Bronchial epithelial cell (primary cell): ENCODE measurements around the gene PRKRA. TPM values are rescaled to one million over a fixed set of nuclear protein-coding genes. Genes with fewer than 3 reads are reported as not detected.

ENCODE experiments used
- DNase-seq: peaks from one replicate; pipeline ENCODE4 v3.0.0-alpha.2; 2010; ENCODE audit warnings: low read depth
- FAIRE-seq: peaks from 2 replicates; lab custom pipeline; 2011; peaks lifted over from hg19 to GRCh38; lab: Jason Lieb, UNC
- H3K27me3 ChIP-seq: 2 replicates; pipeline ENCODE4 v1.5.1; 2011; ENCODE audit warnings: low read length; ENCODE audit not compliant: control insufficient read depth, insufficient read depth
- H3K36me3 ChIP-seq: 2 replicates; pipeline ENCODE4 v1.5.1; 2011; ENCODE audit warnings: low read length; ENCODE audit not compliant: control insufficient read depth, insufficient read depth
- H3K4me3 ChIP-seq: 2 replicates; pipeline ENCODE4 v1.5.1; 2011; ENCODE audit warnings: mild to moderate bottlenecking, low read depth, low read length, control low read depth
- CTCF ChIP-seq: IDR thresholded peaks from 2 replicates; pipeline ENCODE4 v1.5.1; 2011; ENCODE audit warnings: mild to moderate bottlenecking, moderate library complexity, low read length, control low read depth, inconsistent platforms; ENCODE audit not compliant: insufficient read depth, severe bottlenecking
- total RNA-seq: library from RNA; depleted of rRNA; stranded (reverse); fragments of >200 nt; gene quantifications from 2 replicates; pipeline ENCODE4 v1.2.1, GENCODE V29; 2014

Gene PRKRA
- total RNA-seq, 1 donor from 2014 or later = 45.5 TPM

DNA sequence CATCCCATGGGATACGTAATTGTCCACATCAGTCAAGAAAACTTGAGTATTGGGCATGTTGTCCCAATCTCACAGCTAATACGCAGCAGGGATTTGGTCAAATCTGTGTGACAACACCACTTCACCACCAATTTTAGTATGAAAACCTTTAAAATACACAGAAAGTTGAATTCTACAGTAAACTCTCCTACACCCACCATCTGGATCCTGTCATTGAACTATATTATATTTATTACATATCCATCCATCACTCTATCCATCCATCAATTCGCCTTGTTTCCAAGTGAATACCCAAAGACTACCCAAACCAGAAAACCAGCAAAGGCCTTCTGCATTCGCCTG lies 28.3 kb upstream of the PRKRA start:
- FAIRE-seq (no peak), DNase-seq (no peak)
- Histone ChIP-seq H3K36me3 (no peaks in the 10 kb centered on the region), H3K27me3 (no peaks in the 10 kb centered on the region), H3K4me3 (peak overlapping the region; percentile 70)
- TF ChIP-seq CTCF = no peak

DNA sequence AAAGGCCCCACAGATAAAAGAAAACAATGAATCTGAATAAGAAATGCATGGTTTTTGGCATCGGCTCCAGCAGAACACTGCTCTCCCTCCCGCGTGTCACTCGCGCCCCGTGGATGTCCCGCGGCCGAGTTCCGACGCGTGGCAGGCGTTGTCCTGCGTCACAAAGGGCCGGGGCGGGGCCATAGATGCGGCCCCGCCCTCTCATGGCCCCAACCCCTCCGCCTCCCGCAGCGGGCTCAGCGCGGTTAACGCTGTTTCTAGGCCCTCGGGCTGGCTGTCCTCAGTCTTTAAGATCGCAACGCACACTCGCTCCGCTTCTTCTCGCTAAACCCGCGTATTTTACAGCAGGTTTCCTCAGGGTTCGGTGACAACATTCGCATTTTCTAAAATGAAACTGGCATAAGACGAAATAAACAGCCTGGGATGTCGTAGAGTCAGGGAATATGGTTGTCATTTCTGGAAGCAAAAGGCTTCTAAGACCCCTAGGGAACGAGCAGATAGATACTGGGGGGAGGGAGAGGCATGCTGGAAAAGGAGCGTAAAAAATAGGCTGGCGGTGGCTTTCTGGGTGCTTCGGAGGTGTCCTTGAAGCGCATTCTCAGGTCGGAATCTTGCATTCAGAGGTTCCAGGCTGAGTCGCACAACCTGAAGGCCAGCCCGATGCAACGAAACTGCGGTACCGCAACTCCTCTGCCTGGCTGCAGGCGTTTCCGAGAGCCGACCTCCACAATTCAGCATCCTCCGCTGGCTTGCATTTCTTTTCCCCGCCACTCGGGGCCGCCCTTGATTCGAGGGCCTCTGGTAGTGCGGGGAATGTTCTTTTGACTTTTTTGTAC lies 27.7 kb upstream of the PRKRA start, which contains the start of gene FKBP7:
TSS of gene FKBP7 (minus strand) at position 162 of the 836 bp plus-strand sequence. CDS start at position 61, 101 bp downstream.
- DNase-seq (peak; percentile 58), FAIRE-seq (no peak)
- Histone ChIP-seq H3K27me3 (no peaks in the 10 kb centered on the region), H3K4me3 (peak within 1 kb of the TSS; percentile 70), H3K36me3 (no peaks in the 10 kb centered on the region)
- TF ChIP-seq CTCF = peak; percentile 75

DNA sequence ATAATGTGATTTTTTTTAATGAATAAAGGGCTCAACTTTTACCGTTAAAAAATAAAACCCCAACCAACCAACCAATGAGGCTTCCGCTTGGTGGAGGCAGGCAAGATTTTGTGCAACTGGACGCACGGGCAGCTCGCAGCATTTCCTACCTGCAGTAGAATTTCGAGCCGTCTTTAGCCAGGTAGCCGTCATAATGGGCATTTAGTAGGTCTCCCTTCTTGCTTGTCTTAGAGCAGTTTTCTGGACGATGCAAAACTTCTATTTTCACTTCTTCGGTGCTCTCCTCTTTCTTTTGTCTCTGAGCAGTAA lies 27.1 kb upstream of the PRKRA start:
- FAIRE-seq = no peak

GRCh38 chr2:178477443-178478129 lies 26.6 kb upstream of the PRKRA start:
- DNase-seq (no peak), FAIRE-seq (no peak)
- H3K4me3 ChIP-seq = peak overlapping the region; percentile 70
- H3K27me3 ChIP-seq = no peaks in the 10 kb centered on the region
- no peak for TF ChIP-seq CTCF
- no peaks in the 10 kb centered on the region for H3K36me3 ChIP-seq

More for the DNA sequence above, 27.1 kb upstream of the PRKRA start:
- Histone ChIP-seq H3K27me3 (no peaks in the 10 kb centered on the region), H3K36me3 (no peaks in the 10 kb centered on the region), H3K4me3 (peak overlapping the region; percentile 70)
- DNase-seq = peak; percentile 21
- TF ChIP-seq CTCF = no peak

DNA sequence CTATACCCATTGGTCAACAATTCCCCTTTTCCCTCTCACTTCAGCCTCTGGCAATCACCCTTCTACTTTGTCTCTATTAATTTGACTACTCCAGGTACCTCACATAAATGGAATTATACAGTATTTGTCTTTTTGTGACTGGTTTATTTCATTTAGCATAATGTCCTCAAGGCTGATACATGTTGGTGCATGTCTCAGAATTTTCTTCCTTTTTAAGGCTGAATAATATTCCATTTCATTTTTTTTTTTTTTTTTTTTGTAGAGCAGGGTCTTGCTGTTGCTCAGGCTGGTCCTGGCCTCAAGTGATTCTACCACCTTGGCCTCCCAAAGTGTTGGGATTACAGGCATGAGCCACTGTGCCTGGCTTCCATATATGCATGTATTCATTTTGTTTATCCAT lies 25.5 kb upstream of the PRKRA start:
- Histone ChIP-seq H3K27me3 (no peaks in the 10 kb centered on the region), H3K4me3 (no peak overlapping the region), H3K36me3 (no peaks in the 10 kb centered on the region)
- FAIRE-seq = no peak
- TF ChIP-seq CTCF = no peak
- no peak for DNase-seq

- TF ChIP-seq CTCF = no peak
- no peaks in the 10 kb centered on the region for H3K27me3 ChIP-seq
- DNase-seq = no peak
- no peak for FAIRE-seq
- no peaks in the 10 kb centered on the region for H3K36me3 ChIP-seq
- H3K4me3 ChIP-seq = no peak overlapping the region
These were observed 23.6 kb upstream of the PRKRA start for GRCh38 chr2:178474560-178474959.
